Endothelial cell of umbilical vein (primary cell): ENCODE data around the gene FOXD2. TPM values are rescaled to one million over a fixed set of nuclear protein-coding genes. Genes with fewer than 3 reads are reported as not detected.

ENCODE experiments used
- BruUV-seq: library from RNA; stranded (reverse); fragments of 400-500 nt; replicated peaks from 2 replicates; lab custom pipeline; 2021; lab: Mats Ljungman, UMichigan
- CTCF ChIA-PET: fragments of 300-600, 350-600 bp; sonication (Branson Sonifier 250); formaldehyde crosslinking; loops from one replicate; lab custom pipeline; 2021; ENCODE audit warnings: antibody characterized with exemption, inconsistent platforms; lab: Charles Lee
- POLR2A ChIA-PET: fragments of 300-600, 350-600 bp; sonication (Branson Sonifier 250); formaldehyde crosslinking; loops from one replicate; lab custom pipeline; 2021; ENCODE audit warnings: antibody characterized with exemption, inconsistent platforms; lab: Charles Lee
- DNase-seq: peaks from one replicate; pipeline ENCODE4 v3.0.0-alpha.2; 2011; ENCODE audit warnings: low read depth, low spot score
- FAIRE-seq: peaks from 2 replicates; lab custom pipeline; 2011; peaks lifted over from hg19 to GRCh38; lab: Jason Lieb, UNC
- H2AFZ ChIP-seq: 2 replicates; pipeline ENCODE4 v1.6.0; 2012; ENCODE audit warnings: low read depth, low read length, control low read depth, inconsistent platforms
- H3K27ac ChIP-seq: 2 replicates; pipeline ENCODE4 v1.5.1; 2011; ENCODE audit warnings: low read depth, mild to moderate bottlenecking, control low read depth, low read length, moderate library complexity; ENCODE audit not compliant: insufficient read depth
- H3K27me3 ChIP-seq, 2 experiments: 2 replicates each; pipeline versions ENCODE4 v1.6.0 to v1.6.1; 2011; ENCODE audit warnings: low read length in 2 of 2, mixed read lengths in 1 of 2; ENCODE audit not compliant: control insufficient read depth in 2 of 2, insufficient read depth in 2 of 2
- H3K36me3 ChIP-seq, 2 experiments: 2 replicates in 1 of 2; 3 replicates in 1 of 2; pipeline ENCODE4 v1.5.1; 2011; ENCODE audit warnings: low read length in 2 of 2, mild to moderate bottlenecking in 1 of 2, moderate library complexity in 1 of 2; ENCODE audit not compliant: control insufficient read depth in 2 of 2, insufficient read depth in 2 of 2; ENCODE audit errors: extremely low read depth in 1 of 2
- H3K4me1 ChIP-seq: 3 replicates; pipeline ENCODE4 v1.5.1; 2011; ENCODE audit warnings: mild to moderate bottlenecking, low read length; ENCODE audit not compliant: control insufficient read depth, insufficient read depth; ENCODE audit errors: extremely low read depth
- H3K4me2 ChIP-seq: 2 replicates; pipeline ENCODE4 v1.6.1; 2011; ENCODE audit warnings: low read length, control low read depth, mixed read lengths; ENCODE audit not compliant: insufficient read depth
- H3K4me3 ChIP-seq, 3 experiments: fragments of 200-600 bp in 1 of 3; sonication (generic), shearing (Covaris generic) in 1 of 3; replicated peaks in 1 of 3; 2 replicates each; pipeline ENCODE4 v1.5.1; 2011 to 2016; ENCODE audit warnings: control low read depth in 3 of 3, low read length in 3 of 3, mild to moderate bottlenecking in 2 of 3, inconsistent platforms in 1 of 3, low read depth in 1 of 3, moderate library complexity in 1 of 3; ENCODE audit not compliant: insufficient read depth in 1 of 3
- H3K79me2 ChIP-seq: 2 replicates; pipeline ENCODE4 v1.6.0; 2012; ENCODE audit warnings: low read length, inconsistent platforms; ENCODE audit not compliant: control insufficient read depth, insufficient read depth
- H3K9ac ChIP-seq: replicated peaks from 2 replicates; pipeline ENCODE3; 2011; ENCODE audit warnings: low read length, control low read depth; ENCODE audit not compliant: insufficient read depth; ENCODE audit errors: extremely low read depth
- H3K9me1 ChIP-seq: replicated peaks from 3 replicates; pipeline ENCODE4 v1.6.0; 2011; ENCODE audit warnings: mild to moderate bottlenecking, low read length; ENCODE audit not compliant: control insufficient read depth, insufficient read depth; ENCODE audit errors: extremely low read depth
- H3K9me3 ChIP-seq: replicated peaks from 2 replicates; pipeline ENCODE4 v1.5.1; 2012; ENCODE audit warnings: low read length, inconsistent platforms; ENCODE audit not compliant: control insufficient read depth, insufficient read depth
- H4K20me1 ChIP-seq: replicated peaks from 2 replicates; pipeline ENCODE3; 2011; ENCODE audit warnings: mild to moderate bottlenecking, low read length; ENCODE audit not compliant: control insufficient read depth, insufficient read depth; ENCODE audit errors: extremely low read depth
- EZH2 ChIP-seq: IDR thresholded peaks from 2 replicates; pipeline ENCODE4 v1.6.1; 2012; ENCODE audit warnings: borderline replicate concordance, low read depth, mild to moderate bottlenecking, moderate library complexity, low read length, inconsistent platforms; ENCODE audit not compliant: severe bottlenecking
- FOS ChIP-seq: IDR thresholded peaks from 2 replicates; pipeline ENCODE4 v1.6.1; 2011; ENCODE audit warnings: mild to moderate bottlenecking, low read length, moderate library complexity, borderline replicate concordance; ENCODE audit not compliant: insufficient read depth
- GATA2 ChIP-seq: IDR thresholded peaks from 2 replicates; pipeline ENCODE4 v1.7.0; 2011; ENCODE audit warnings: low read depth, mild to moderate bottlenecking, moderate library complexity, mixed read lengths, low read length; ENCODE audit not compliant: insufficient read length, insufficient read depth
- JUN ChIP-seq: IDR thresholded peaks from 2 replicates; pipeline ENCODE4 v1.6.1; 2011; ENCODE audit warnings: borderline replicate concordance, low read depth; ENCODE audit not compliant: insufficient read length, insufficient read depth
- MYC ChIP-seq: IDR thresholded peaks from one replicate; pipeline ENCODE4 v1.6.1; 2011; ENCODE audit warnings: mild to moderate bottlenecking, low read depth, low read length
- POLR2A ChIP-seq: IDR thresholded peaks from 2 replicates; pipeline ENCODE4 v1.6.1; 2012; ENCODE audit warnings: low read depth, mild to moderate bottlenecking, control low read depth, low read length
- POLR2AphosphoS5 ChIP-seq: IDR thresholded peaks from 2 replicates; pipeline ENCODE4 v1.6.1; 2012; ENCODE audit warnings: low read depth, mild to moderate bottlenecking, control low read depth, low read length, moderate library complexity; ENCODE audit not compliant: insufficient read depth
- dilution Hi-C: fragments of 300-500 bp; cut with MboI; formaldehyde crosslinking; loops from one replicate; pipeline ENCODE4 v1.15.0; 2019; ENCODE audit warnings: low sequenced_read_pairs; ENCODE audit not compliant: extremely low pct_ligation_motif_present
- intact Hi-C: fragments of 100-400 bp; cut with micrococcal nuclease; formaldehyde crosslinking; loops from one replicate; pipeline ENCODE4 v1.10.0; 2022
- polyA plus RNA-seq, 4 experiments: library from polyadenylated mRNA; depleted of rRNA in 3 of 4; stranded (reverse) in 3 of 4; unstranded in 1 of 4; fragments of >200 nt; gene quantifications; 2 replicates each; pipeline versions ENCODE4 v1.2.1 to v1.2.3, GENCODE V29; 2011 to 2012; ENCODE audit warnings: missing spikeins in 1 of 4
- total RNA-seq: library from RNA; stranded (reverse); gene quantifications from 2 replicates; pipeline ENCODE4 v1.2.3, GENCODE V29; 2021
- TF ChIP-seq, protein P1 (sequence below), 2 donors: IDR thresholded peaks; 1 replicate in 1 of 2; 2 replicates in 1 of 2; pipeline ENCODE4 v1.5.1; 2011; ENCODE audit warnings: low read length in 2 of 2, mild to moderate bottlenecking in 2 of 2, moderate library complexity in 2 of 2, control low read depth in 1 of 2, inconsistent platforms in 1 of 2, low read depth in 1 of 2; ENCODE audit not compliant: insufficient read depth in 1 of 2; ENCODE audit errors: extremely low read depth in 1 of 2
- TF ChIP-seq, protein P2 (sequence below): IDR thresholded peaks from 2 replicates; pipeline ENCODE4 v1.6.1; 2011; ENCODE audit not compliant: insufficient read depth, insufficient read length

The FOXD2 gene
- total and polyA plus RNA-seq, 2 donors (not counting 3 experiments of a cell fraction or from before 2014, with no cell fraction given), result 0.01 to 0.09 TPM

DNA sequence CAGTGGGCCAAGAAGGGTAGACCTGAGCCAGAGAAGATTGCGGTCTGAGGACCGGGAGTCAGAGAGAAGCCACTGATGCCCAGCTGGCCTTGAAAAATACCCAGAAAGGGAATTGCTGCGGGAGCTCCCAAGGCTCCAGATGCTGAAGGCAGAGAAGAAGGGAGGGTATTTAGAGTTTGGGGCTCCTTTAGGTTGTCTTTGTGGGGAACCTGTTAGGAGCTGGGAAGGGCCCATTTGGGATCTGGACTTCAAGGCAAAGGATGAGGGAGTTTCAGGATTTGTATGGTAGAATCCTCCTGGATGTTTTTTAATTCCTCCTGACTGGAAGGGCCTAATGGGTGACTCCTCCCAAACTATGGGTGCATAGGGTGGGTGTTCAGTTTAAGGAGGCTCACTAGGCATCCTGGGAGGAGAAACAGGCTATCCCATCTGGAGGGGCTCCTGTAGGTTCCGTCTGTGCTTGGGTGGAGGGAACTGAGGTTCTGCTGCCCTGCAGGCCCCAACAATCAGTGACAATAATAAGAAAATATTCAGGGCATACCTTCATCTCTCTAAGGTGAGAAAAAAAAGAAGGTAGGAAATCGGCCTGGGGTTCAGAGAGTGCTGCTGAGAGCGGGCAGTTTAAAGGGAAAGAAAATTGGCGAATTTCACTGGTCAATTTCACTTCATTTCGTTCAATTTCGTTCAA lies 5.1 kb downstream of the FOXD2 start:
- CTCF ChIA-PET, result interaction anchor here (1.0 to 3.4 kb wide), 3 partner anchors 11 to 283 kb away, joined by 3 to 27 read pairs (median 18); no protein-coding TSS in a partner anchor
- no peaks in the 10 kb centered on the region for H3K79me2 ChIP-seq
- H3K9me3 ChIP-seq, result no peaks in the 10 kb centered on the region
- no peak for FAIRE-seq
- BruUV-seq, result no TSS peak
- no peak overlapping the region for H3K4me2 ChIP-seq
- DNase-seq, result no peak
- peaks cover 4% of the 10 kb centered on the region for H3K4me1 ChIP-seq
- H2AFZ ChIP-seq, result no peak overlapping the region
- H3K36me3 ChIP-seq, result no peaks in the 10 kb centered on the region
- POLR2A ChIA-PET, result no interaction called here
- no peak overlapping the region for H3K9ac ChIP-seq
- H3K27ac ChIP-seq, result no peak overlapping the region
- TF ChIP-seq POLR2A, result no peak
- no peak for TF ChIP-seq MYC
- no peak for TF ChIP-seq JUN
- no peak for TF ChIP-seq POLR2AphosphoS5
- TF ChIP-seq GATA2, result no peak
- no peak for TF ChIP-seq FOS
- peaks cover 82 to 97% of the 10 kb centered on the region in 2 experiments for H3K27me3 ChIP-seq
- peaks cover 2% of the 10 kb centered on the region for H4K20me1 ChIP-seq
- dilution Hi-C loops (no loop called here), intact Hi-C loops (no loop called here)
- no peak overlapping the region for H3K4me3 ChIP-seq
- H3K9me1 ChIP-seq, result no peaks in the 10 kb centered on the region

DNA sequence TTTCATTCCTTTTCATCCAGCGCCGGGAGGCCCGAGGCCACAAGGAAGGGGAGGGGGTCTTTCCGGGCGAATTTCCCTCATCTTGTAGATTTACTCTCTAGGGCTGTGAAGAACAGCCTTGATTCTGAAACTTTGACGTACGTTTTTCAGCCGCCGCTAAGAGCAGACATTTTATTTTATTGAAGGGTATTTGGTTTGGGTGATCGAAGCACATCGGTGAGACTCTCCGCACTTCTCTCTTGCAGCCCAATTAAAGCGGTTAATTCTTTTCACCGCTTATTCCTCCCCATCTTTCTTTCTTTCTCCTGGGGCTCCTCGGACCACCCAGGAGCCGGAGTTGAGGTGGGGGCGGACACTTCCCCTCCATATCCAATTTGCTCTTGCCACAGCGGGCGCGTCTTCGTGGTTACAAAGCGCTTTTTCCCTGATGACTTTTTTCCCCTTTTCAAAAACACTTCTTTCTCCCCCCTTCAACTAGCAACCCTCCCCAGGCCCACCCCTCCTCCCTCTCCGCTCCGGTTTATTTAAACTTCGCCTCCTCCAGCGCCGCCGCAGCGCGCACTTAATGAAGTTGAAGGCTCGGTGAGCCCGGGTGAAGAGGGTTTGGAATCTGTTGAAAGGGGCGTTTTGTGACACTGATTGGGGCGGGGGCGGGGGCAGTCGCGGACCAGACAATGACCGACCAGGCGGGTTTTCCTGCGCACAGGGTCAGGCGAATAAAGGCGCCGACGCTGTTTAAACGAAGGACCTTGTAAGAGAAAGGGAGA lies 5.9 kb downstream of the FOXD2 start:
- H3K4me1 ChIP-seq, result peaks cover 4% of the 10 kb centered on the region
- intact Hi-C loops, result no loop called here
- DNase-seq (no peak), FAIRE-seq (no peak)
- H4K20me1 ChIP-seq, result peaks cover 2% of the 10 kb centered on the region
- TF ChIP-seq, protein P1, sequence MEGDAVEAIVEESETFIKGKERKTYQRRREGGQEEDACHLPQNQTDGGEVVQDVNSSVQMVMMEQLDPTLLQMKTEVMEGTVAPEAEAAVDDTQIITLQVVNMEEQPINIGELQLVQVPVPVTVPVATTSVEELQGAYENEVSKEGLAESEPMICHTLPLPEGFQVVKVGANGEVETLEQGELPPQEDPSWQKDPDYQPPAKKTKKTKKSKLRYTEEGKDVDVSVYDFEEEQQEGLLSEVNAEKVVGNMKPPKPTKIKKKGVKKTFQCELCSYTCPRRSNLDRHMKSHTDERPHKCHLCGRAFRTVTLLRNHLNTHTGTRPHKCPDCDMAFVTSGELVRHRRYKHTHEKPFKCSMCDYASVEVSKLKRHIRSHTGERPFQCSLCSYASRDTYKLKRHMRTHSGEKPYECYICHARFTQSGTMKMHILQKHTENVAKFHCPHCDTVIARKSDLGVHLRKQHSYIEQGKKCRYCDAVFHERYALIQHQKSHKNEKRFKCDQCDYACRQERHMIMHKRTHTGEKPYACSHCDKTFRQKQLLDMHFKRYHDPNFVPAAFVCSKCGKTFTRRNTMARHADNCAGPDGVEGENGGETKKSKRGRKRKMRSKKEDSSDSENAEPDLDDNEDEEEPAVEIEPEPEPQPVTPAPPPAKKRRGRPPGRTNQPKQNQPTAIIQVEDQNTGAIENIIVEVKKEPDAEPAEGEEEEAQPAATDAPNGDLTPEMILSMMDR (IDR thresholded peaks at IDR 0.05; ENCODE audit: extremely low read depth in 1 of 2, insufficient read depth in 1 of 2, low read depth in 1 of 2, low read length in 2 of 2), result no peak
- TF ChIP-seq FOS (no peak), POLR2A (no peak), POLR2AphosphoS5 (no peak), EZH2 (no peak), JUN (no peak), MYC (no peak)
- TF ChIP-seq, protein P2, sequence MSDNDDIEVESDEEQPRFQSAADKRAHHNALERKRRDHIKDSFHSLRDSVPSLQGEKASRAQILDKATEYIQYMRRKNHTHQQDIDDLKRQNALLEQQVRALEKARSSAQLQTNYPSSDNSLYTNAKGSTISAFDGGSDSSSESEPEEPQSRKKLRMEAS, result no peak
- peaks cover 87 to 100% of the 10 kb centered on the region in 2 experiments for H3K27me3 ChIP-seq
- BruUV-seq, result no TSS peak
- H3K79me2 ChIP-seq, result no peaks in the 10 kb centered on the region
- H3K9ac ChIP-seq, result no peak overlapping the region
- no peak overlapping the region for H2AFZ ChIP-seq
- H3K27ac ChIP-seq, result no peak overlapping the region
- POLR2A ChIA-PET, result no interaction called here
- H3K4me2 ChIP-seq, result no peak overlapping the region
- no peaks in the 10 kb centered on the region for H3K9me1 ChIP-seq
- H3K36me3 ChIP-seq, result no peaks in the 10 kb centered on the region
- no peaks in the 10 kb centered on the region for H3K9me3 ChIP-seq
- dilution Hi-C loops, result no loop called here
- H3K4me3 ChIP-seq, result no peak overlapping the region
- CTCF ChIA-PET, result interaction anchor here (1.1 kb wide), 2 partner anchors 11 to 282 kb away, joined by 3 to 4 read pairs; no protein-coding TSS in a partner anchor
